ENCODE results near the gene ACVRL1. TPM values are rescaled to one million over a fixed set of nuclear protein-coding genes. Genes with fewer than 3 reads are reported as not detected.

ACVRL1 gene
- total RNA-seq, 1 donor from 2014 or later = 0.49 TPM

DNA sequence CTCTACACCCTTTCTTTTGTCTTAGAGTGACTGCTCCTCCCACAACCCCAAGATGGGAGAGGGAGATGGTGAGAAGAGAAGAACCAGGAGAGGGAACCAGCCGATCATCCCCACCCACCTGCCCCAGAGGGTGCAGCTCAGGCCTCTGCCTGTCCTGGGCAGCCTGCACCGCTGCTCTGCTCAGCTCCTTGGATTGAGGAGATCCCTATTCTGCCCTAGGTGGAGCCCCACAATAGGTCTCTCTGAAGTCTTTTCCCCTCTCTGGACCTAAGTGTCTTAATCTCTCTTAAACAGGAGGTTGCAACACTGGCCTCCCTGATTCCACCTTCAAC, 17.2 kb upstream of the ACVRL1 start:
- Mint-ChIP-seq H3K4me3 (no peak overlapping the region), H3K27me3 (ENCODE audit: low read depth) (peaks cover 4% of the 10 kb centered on the region), H3K27ac (ENCODE audit: unreplicated experiment) (no peak overlapping the region), H3K4me1 (peaks cover 14% of the 10 kb centered on the region), H3K9me3 (no peaks in the 10 kb centered on the region), H3K36me3 (ENCODE audit: low read depth) (no peaks in the 10 kb centered on the region)
- no peak for DNase-seq (ENCODE audit: low read depth, low spot score)
- TF ChIP-seq, protein P1, sequence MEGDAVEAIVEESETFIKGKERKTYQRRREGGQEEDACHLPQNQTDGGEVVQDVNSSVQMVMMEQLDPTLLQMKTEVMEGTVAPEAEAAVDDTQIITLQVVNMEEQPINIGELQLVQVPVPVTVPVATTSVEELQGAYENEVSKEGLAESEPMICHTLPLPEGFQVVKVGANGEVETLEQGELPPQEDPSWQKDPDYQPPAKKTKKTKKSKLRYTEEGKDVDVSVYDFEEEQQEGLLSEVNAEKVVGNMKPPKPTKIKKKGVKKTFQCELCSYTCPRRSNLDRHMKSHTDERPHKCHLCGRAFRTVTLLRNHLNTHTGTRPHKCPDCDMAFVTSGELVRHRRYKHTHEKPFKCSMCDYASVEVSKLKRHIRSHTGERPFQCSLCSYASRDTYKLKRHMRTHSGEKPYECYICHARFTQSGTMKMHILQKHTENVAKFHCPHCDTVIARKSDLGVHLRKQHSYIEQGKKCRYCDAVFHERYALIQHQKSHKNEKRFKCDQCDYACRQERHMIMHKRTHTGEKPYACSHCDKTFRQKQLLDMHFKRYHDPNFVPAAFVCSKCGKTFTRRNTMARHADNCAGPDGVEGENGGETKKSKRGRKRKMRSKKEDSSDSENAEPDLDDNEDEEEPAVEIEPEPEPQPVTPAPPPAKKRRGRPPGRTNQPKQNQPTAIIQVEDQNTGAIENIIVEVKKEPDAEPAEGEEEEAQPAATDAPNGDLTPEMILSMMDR (conservative IDR thresholded peaks at IDR 0.05) = no peak

DNA sequence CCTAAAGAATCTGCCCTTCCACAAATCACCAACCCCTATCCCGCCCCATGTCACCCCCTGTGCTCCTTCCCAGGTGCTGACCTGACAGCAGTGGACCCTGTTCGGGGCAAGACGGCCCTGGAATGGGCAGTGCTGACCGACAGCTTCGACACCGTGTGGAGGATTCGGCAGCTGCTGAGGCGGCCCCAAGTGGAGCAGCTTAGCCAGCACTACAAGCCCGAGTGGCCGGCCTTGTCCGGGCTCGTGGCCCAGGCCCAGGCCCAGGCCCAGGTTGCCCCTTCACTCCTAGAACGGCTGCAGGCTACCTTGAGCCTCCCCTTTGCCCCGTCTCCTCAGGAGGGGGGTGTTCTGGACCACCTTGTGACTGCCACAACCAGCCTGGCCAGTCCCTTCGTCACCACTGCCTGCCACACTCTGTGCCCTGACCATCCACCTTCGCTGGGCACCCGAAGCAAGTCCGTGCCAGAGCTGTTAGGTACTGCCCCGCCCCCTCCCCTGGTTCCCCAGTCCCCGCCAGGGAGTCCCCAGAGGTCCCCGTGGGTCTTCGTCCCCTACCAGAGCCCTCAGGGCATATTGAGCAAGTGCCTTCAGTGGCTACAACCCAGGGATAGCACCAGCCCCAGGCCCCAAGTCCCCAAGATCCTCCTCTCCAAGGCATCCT, 16.7 kb upstream of the ACVRL1 start:
- no peak overlapping the region for H3K4me3 Mint-ChIP-seq
- H3K27me3 Mint-ChIP-seq (ENCODE audit: low read depth) = peaks cover 4% of the 10 kb centered on the region
- H3K9me3 Mint-ChIP-seq = no peaks in the 10 kb centered on the region
- no peaks in the 10 kb centered on the region for H3K36me3 Mint-ChIP-seq (ENCODE audit: low read depth)
- H3K4me1 Mint-ChIP-seq = peaks cover 14% of the 10 kb centered on the region
- TF ChIP-seq, protein P1 (conservative IDR thresholded peaks at IDR 0.05) = no peak
- DNase-seq (ENCODE audit: low read depth, low spot score) = no peak
- H3K27ac Mint-ChIP-seq (ENCODE audit: unreplicated experiment) = no peak overlapping the region

DNA sequence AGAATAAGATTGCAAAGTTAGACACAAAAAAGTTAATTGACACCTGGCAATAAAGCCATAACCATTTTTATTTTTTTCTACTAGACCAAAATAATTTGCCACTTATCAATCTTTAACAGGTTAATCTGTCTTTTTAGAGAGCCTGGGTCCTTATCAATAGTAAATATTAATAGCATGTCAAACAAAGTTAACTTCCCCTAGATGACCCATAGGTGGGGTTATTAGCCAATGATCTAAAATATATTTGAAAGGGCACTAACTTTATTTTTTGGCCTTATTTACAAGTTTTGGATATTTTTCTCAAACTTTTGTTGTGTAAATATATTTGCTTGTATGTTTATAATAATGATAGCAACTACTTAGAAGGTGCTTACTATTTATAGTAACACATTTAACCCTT, 15.5 kb upstream of the ACVRL1 start:
- Mint-ChIP-seq H3K4me3 (no peak overlapping the region), H3K27me3 (ENCODE audit: low read depth) (peaks cover 4% of the 10 kb centered on the region), H3K36me3 (ENCODE audit: low read depth) (no peaks in the 10 kb centered on the region), H3K27ac (ENCODE audit: unreplicated experiment) (no peak overlapping the region), H3K9me3 (no peaks in the 10 kb centered on the region), H3K4me1 (peaks cover 8% of the 10 kb centered on the region)
- TF ChIP-seq, protein P1 (conservative IDR thresholded peaks at IDR 0.05) = peak; percentile 59
- DNase-seq (ENCODE audit: low read depth, low spot score) = no peak

GRCh38 chr12:51893786-51894185, 13.5 kb upstream of the ACVRL1 start:
- no peaks in the 10 kb centered on the region for H3K9me3 Mint-ChIP-seq
- TF ChIP-seq, protein P1 (conservative IDR thresholded peaks at IDR 0.05) = no peak

DNA sequence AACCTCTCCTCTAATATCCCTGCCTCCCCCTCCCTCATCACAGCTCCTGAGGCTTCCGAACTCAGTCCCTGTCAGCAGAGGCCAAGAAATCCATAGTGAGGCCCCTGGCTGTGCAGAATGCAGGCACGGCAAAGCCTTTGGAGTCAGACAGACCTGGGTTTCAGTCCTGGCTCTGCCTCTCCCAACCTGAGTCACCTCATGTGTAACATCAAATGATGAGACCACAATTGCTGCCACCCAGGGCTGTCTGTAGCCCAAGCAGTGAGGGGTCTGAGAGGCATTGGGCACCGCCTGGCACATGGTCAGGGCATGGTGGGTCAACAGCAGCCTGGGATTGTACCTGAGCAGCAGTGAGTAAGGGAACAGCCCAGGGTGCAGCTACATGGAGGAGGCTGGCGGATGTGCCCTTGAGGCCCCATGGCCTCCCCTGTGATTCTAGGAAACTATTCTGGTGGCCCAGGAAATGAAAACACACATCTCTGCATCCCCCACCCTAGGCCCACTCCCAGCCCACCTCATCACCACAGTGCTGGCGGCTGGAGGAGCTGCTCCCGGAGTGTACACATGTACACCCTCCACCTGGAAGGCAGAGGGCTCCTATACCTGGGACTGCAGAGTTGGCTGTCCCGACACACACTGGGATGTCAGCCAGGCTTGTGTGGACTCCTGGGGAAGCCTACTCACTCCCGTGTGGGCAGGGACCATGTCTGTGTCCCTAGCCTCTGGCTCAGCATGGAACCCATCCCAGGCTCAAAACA, 11.7 kb upstream of the ACVRL1 start:
- Mint-ChIP-seq H3K9me3 (no peaks in the 10 kb centered on the region), H3K27me3 (ENCODE audit: low read depth) (no peaks in the 10 kb centered on the region), H3K27ac (ENCODE audit: unreplicated experiment) (no peak overlapping the region), H3K36me3 (ENCODE audit: low read depth) (no peaks in the 10 kb centered on the region), H3K4me3 (no peak overlapping the region), H3K4me1 (no peaks in the 10 kb centered on the region)
- TF ChIP-seq, protein P1 (conservative IDR thresholded peaks at IDR 0.05) = no peak
- DNase-seq (ENCODE audit: low read depth, low spot score) = no peak

More at GRCh38 chr12:51893786-51894185, 13.5 kb upstream of the ACVRL1 start:
- H3K4me3 Mint-ChIP-seq = no peak overlapping the region
- no peaks in the 10 kb centered on the region for H3K36me3 Mint-ChIP-seq (ENCODE audit: low read depth)
- H3K27ac Mint-ChIP-seq (ENCODE audit: unreplicated experiment) = no peak overlapping the region
- H3K4me1 Mint-ChIP-seq = no peaks in the 10 kb centered on the region
- DNase-seq (ENCODE audit: low read depth, low spot score) = no peak
- H3K27me3 Mint-ChIP-seq (ENCODE audit: low read depth) = no peaks in the 10 kb centered on the region

All from neural crest cell (in vitro differentiated cells).